GM23338 (cell line): ENCODE data around the gene TPI1. TPM values are rescaled to one million over a fixed set of nuclear protein-coding genes. Genes with fewer than 3 reads are reported as not detected.

Source experiments
- ATAC-seq: fragments of 200-7000 bp; cut with Tn5 transposase; 3 replicates; pipeline ENCODE4 v1.9.1; 2020
- DNase-seq: peaks from one replicate; pipeline ENCODE4 v3.0.0-alpha.2; 2015; ENCODE audit warnings: low spot score
- H2AFZ ChIP-seq: fragments of 200-600 bp; sonication (generic); 2 replicates; pipeline ENCODE4 v1.8.0; 2016; ENCODE audit warnings: antibody characterized with exemption, mild to moderate bottlenecking, moderate library complexity
- H3F3A ChIP-seq: fragments of 200-600 bp; sonication (generic); replicated peaks from 2 replicates; pipeline ENCODE4 v1.8.0; 2017; ENCODE audit warnings: antibody characterized with exemption, mixed run types, low read depth
- H3K27ac ChIP-seq: fragments of 200-600 bp; sonication (generic); 2 replicates; pipeline ENCODE4 v1.6.1; 2016; ENCODE audit warnings: low read depth
- H3K27me3 ChIP-seq: fragments of 200-600 bp; sonication (generic); 2 replicates; pipeline ENCODE4 v1.8.0; 2016; ENCODE audit warnings: mild to moderate bottlenecking, mixed run types, moderate library complexity; ENCODE audit not compliant: insufficient read depth
- H3K36me3 ChIP-seq: fragments of 200-600 bp; sonication (generic); 2 replicates; pipeline ENCODE4 v1.8.0; 2016; ENCODE audit warnings: mild to moderate bottlenecking; ENCODE audit not compliant: insufficient read depth
- H3K4me1 ChIP-seq: fragments of 200-600 bp; sonication (generic); 2 replicates; pipeline ENCODE4 v1.8.0; 2016; ENCODE audit warnings: mild to moderate bottlenecking, moderate library complexity; ENCODE audit not compliant: insufficient read depth
- H3K4me2 ChIP-seq: fragments of 200-600 bp; sonication (generic); 2 replicates; pipeline ENCODE4 v1.7.1; 2017; ENCODE audit warnings: mixed run types
- H3K4me3 ChIP-seq: fragments of 200-600 bp; sonication (generic); 2 replicates; pipeline ENCODE4 v1.6.1; 2016; ENCODE audit warnings: mixed run types
- H3K79me2 ChIP-seq: fragments of 200-600 bp; sonication (generic); replicated peaks from 2 replicates; pipeline ENCODE4 v1.8.0; 2017; ENCODE audit warnings: mild to moderate bottlenecking; ENCODE audit not compliant: insufficient read depth
- H3K9me2 ChIP-seq: fragments of 200-600 bp; sonication (generic); 2 replicates; pipeline ENCODE4 v1.8.0; 2017; ENCODE audit not compliant: insufficient read depth
- H4K20me1 ChIP-seq: fragments of 200-600 bp; sonication (generic); replicated peaks from 2 replicates; pipeline ENCODE4 v1.8.0; 2017; ENCODE audit warnings: mild to moderate bottlenecking; ENCODE audit not compliant: insufficient read depth
- H3K27ac Mint-ChIP-seq: 2 replicates; pipeline ENCODE4 v1.8.0; 2020; ENCODE audit warnings: inconsistent platforms, mild to moderate bottlenecking, moderate library complexity, mixed read lengths
- H3K27me3 Mint-ChIP-seq: 3 replicates; pipeline ENCODE4 v1.8.0; 2022; ENCODE audit warnings: low read depth, mild to moderate bottlenecking, moderate library complexity, mixed read lengths, inconsistent platforms; ENCODE audit not compliant: insufficient read depth, poor library complexity
- H3K36me3 Mint-ChIP-seq: 3 replicates; pipeline ENCODE4 v1.8.0; 2021; ENCODE audit warnings: low read depth, mild to moderate bottlenecking, inconsistent platforms, moderate library complexity, mixed read lengths
- H3K4me1 Mint-ChIP-seq: 3 replicates; pipeline ENCODE4 v1.8.0; 2020; ENCODE audit warnings: mild to moderate bottlenecking, inconsistent platforms, mixed read lengths
- H3K4me3 Mint-ChIP-seq: 3 replicates; pipeline ENCODE4 v1.8.0; 2021; ENCODE audit warnings: moderate library complexity, mild to moderate bottlenecking, inconsistent platforms, mixed read lengths
- H3K9me3 Mint-ChIP-seq: 3 replicates; pipeline ENCODE4 v1.8.0; 2020; ENCODE audit warnings: moderate library complexity, mild to moderate bottlenecking, inconsistent platforms, mixed read lengths
- EZH2 ChIP-seq: fragments of 200-600 bp; sonication (generic); IDR thresholded peaks from one replicate; pipeline ENCODE4 v1.8.0; 2017; ENCODE audit warnings: antibody characterized with exemption, mild to moderate bottlenecking, low read depth; ENCODE audit not compliant: unreplicated experiment
- EZH2phosphoT487 ChIP-seq: fragments of 200-600 bp; sonication (generic); IDR thresholded peaks from one replicate; pipeline ENCODE4 v1.8.1; 2018; ENCODE audit warnings: antibody characterized with exemption; ENCODE audit not compliant: unreplicated experiment
- JUNB ChIP-seq: IDR thresholded peaks from one replicate; pipeline ENCODE4 v1.6.1; 2016; ENCODE audit warnings: antibody characterized with exemption; ENCODE audit not compliant: unreplicated experiment
- POLR2AphosphoS5 ChIP-seq: IDR thresholded peaks from 2 replicates; pipeline ENCODE4 v1.6.1; 2016; ENCODE audit warnings: antibody characterized with exemption, low read depth
- ZNF331 ChIP-seq: fragments of 250-450 bp; sonication (Bioruptor Pico); IDR thresholded peaks from 2 replicates; pipeline ENCODE4 v1.5.0; 2020; ENCODE audit warnings: low read depth, mild to moderate bottlenecking, moderate library complexity
- polyA plus RNA-seq: library from polyadenylated mRNA; unstranded; fragments of >200 nt; fragmentation: Nextera tagmentation; extraction: Ambion mirVana; gene quantifications from 2 replicates; pipeline ENCODE4 v1.2.1, GENCODE V29; 2016
- total RNA-seq: library from RNA; depleted of rRNA; stranded (reverse); fragments of >200 nt; shearing (Covaris generic); gene quantifications from 2 replicates; pipeline ENCODE4 v1.2.3, GENCODE V29; 2014
- TF ChIP-seq, protein P1 (sequence below), 2 experiments: fragments of 200-600 bp in 1 of 2; sonication (generic) in 1 of 2; conservative IDR thresholded peaks; 2 replicates each; pipeline versions ENCODE4 v1.5.1 to v1.6.1; 2016 to 2017; ENCODE audit warnings: antibody characterized with exemption in 2 of 2, low read depth in 2 of 2, mild to moderate bottlenecking in 2 of 2, moderate library complexity in 1 of 2
- TF ChIP-seq, protein P2 (sequence below): fragments of 250-450 bp; sonication (Bioruptor Pico); IDR thresholded peaks from 2 replicates; pipeline ENCODE4 v1.5.0; 2020; ENCODE audit warnings: mild to moderate bottlenecking, moderate library complexity

Gene TPI1
- total and polyA plus RNA-seq, 2 experiments from 2014 or later = 737 to 822 TPM

DNA sequence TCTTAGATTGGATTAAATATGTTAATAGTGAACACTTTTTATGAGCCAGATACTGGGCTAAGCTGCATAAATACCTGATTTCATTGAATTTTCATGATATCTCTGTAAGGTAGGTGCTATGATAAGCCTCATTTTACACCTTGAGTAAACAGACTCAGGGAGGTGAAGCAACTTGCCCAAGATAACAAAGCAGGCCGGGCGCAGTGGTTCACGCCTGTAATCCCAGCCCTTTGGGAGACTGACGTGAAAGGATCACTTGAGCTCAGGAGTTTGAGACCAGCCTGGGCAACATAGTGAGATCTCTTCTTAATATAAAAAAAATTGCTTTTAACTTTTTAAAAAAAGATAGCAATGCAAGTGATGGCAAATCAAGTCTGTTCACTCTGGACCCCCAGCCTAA is 25.3 kb upstream of the TPI1 start:
- Histone ChIP-seq H3K79me2 (no peaks in the 10 kb centered on the region), H3K9me2 (no peaks in the 10 kb centered on the region), H3K27me3 (no peaks in the 10 kb centered on the region), H3K4me2 (no peak overlapping the region), H3K4me1 (peaks cover 5% of the 10 kb centered on the region; the same call in 1 of the 2 replicates), H3K27ac (no peak overlapping the region), H3F3A (peaks cover 2% of the 10 kb centered on the region; the same call in 1 of the 2 replicates), H2AFZ (no peak overlapping the region), H3K4me3 (no peak overlapping the region), H4K20me1 (no peaks in the 10 kb centered on the region), H3K36me3 (peaks cover 13% of the 10 kb centered on the region)
- ATAC-seq = no peak
- no peak for DNase-seq
- H3K36me3 Mint-ChIP-seq = peaks cover 65% of the 10 kb centered on the region
- peaks cover 30% of the 10 kb centered on the region for H3K27me3 Mint-ChIP-seq
- peaks cover 18% of the 10 kb centered on the region for H3K4me1 Mint-ChIP-seq
- TF ChIP-seq JUNB = no peak
- TF ChIP-seq EZH2 = no peak
- no peak for TF ChIP-seq EZH2phosphoT487
- no peak overlapping the region for H3K27ac Mint-ChIP-seq
- H3K4me3 Mint-ChIP-seq = no peak overlapping the region; the same call in 2 of the 3 replicates
- H3K9me3 Mint-ChIP-seq = no peaks in the 10 kb centered on the region

DNA sequence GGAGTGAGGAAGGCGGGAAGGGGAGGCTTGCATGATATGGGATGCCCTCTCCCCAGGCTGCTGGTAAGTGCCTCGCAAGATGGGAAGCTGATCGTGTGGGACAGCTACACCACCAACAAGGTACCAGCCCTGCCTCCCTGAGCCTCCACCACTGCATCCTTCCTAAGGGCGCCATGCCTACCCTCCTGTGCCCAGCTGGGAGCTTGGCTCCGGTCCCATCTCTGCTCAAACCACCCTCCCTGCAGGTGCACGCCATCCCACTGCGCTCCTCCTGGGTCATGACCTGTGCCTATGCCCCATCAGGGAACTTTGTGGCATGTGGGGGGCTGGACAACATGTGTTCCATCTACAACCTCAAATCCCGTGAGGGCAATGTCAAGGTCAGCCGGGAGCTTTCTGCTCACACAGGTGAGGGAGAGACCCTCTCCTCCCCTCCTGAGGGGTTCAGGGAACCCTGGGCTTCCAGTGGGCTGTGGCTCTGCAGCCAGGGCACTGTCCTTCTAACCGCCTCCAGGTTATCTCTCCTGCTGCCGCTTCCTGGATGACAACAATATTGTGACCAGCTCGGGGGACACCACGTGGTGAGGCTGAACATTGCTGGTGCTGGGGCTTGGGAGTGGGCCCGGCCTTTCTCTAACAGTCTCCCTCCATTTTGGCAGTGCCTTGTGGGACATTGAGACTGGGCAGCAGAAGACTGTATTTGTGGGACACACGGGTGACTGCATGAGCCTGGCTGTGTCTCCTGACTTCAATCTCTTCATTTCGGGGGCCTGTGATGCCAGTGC is 24.0 kb upstream of the TPI1 start:
- peaks cover 63% of the 10 kb centered on the region for H3K36me3 Mint-ChIP-seq
- no peaks in the 10 kb centered on the region; the same call in 1 of the 2 replicates for H4K20me1 ChIP-seq
- no peak overlapping the region for H3K4me2 ChIP-seq
- peak overlapping the region; percentile 44; the same call in 1 of the 2 replicates for H3K27ac Mint-ChIP-seq
- no peaks in the 10 kb centered on the region for H3K79me2 ChIP-seq
- H3F3A ChIP-seq = peaks cover 5% of the 10 kb centered on the region; the same call in 1 of the 2 replicates
- peak; percentile 72 for DNase-seq
- no peaks in the 10 kb centered on the region for H3K9me3 Mint-ChIP-seq
- no peak overlapping the region; the same call in 2 of the 3 replicates for H3K4me3 Mint-ChIP-seq
- peaks cover 20% of the 10 kb centered on the region for H3K36me3 ChIP-seq
- TF ChIP-seq, protein P1, sequence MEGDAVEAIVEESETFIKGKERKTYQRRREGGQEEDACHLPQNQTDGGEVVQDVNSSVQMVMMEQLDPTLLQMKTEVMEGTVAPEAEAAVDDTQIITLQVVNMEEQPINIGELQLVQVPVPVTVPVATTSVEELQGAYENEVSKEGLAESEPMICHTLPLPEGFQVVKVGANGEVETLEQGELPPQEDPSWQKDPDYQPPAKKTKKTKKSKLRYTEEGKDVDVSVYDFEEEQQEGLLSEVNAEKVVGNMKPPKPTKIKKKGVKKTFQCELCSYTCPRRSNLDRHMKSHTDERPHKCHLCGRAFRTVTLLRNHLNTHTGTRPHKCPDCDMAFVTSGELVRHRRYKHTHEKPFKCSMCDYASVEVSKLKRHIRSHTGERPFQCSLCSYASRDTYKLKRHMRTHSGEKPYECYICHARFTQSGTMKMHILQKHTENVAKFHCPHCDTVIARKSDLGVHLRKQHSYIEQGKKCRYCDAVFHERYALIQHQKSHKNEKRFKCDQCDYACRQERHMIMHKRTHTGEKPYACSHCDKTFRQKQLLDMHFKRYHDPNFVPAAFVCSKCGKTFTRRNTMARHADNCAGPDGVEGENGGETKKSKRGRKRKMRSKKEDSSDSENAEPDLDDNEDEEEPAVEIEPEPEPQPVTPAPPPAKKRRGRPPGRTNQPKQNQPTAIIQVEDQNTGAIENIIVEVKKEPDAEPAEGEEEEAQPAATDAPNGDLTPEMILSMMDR (conservative IDR thresholded peaks at IDR 0.05; ENCODE audit: low read depth in 2 of 2) = peak; percentile 15 to 50; a peak in 3 of 4 replicates
- TF ChIP-seq JUNB = no peak
- H3K4me3 ChIP-seq = no peak overlapping the region
- no peaks in the 10 kb centered on the region for H3K9me2 ChIP-seq
- H3K27me3 ChIP-seq = no peaks in the 10 kb centered on the region
- H3K27me3 Mint-ChIP-seq = peaks cover 29% of the 10 kb centered on the region
- H2AFZ ChIP-seq = no peak overlapping the region
- peak; percentile 62 for ATAC-seq
- H3K4me1 Mint-ChIP-seq = peaks cover 18% of the 10 kb centered on the region
- H3K4me1 ChIP-seq = peaks cover 5% of the 10 kb centered on the region; the same call in 1 of the 2 replicates
- no peak overlapping the region for H3K27ac ChIP-seq

DNA sequence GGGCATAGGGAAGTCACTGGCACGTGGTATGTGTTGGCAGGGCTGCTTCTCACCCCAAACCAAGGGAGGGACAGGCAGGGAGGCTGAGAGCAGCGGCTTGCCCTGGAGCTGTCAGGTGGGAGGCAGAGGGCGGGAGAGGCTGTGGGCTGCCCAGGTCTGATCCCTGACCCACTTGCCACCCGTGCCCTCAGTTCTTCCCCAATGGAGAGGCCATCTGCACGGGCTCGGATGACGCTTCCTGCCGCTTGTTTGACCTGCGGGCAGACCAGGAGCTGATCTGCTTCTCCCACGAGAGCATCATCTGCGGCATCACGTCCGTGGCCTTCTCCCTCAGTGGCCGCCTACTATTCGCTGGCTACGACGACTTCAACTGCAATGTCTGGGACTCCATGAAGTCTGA is 21.9 kb upstream of the TPI1 start:
- H3K9me2 ChIP-seq = no peaks in the 10 kb centered on the region
- ATAC-seq = no peak
- Mint-ChIP-seq H3K27me3 (peaks cover 24% of the 10 kb centered on the region), H3K4me1 (peaks cover 9% of the 10 kb centered on the region; the same call in 2 of the 3 replicates), H3K9me3 (no peaks in the 10 kb centered on the region), H3K27ac (no peak overlapping the region), H3K36me3 (peaks cover 71% of the 10 kb centered on the region), H3K4me3 (no peak overlapping the region)
- no peaks in the 10 kb centered on the region for H3K27me3 ChIP-seq
- H2AFZ ChIP-seq = no peak overlapping the region
- DNase-seq = no peak
- no peaks in the 10 kb centered on the region; the same call in 1 of the 2 replicates for H4K20me1 ChIP-seq
- peaks cover 10% of the 10 kb centered on the region for H3K79me2 ChIP-seq
- 0 out of 2 replicates have a peak, but pooled peaks cover 3% of the 10 kb centered on the region for H3F3A ChIP-seq
- no peak overlapping the region for H3K4me2 ChIP-seq
- peaks cover 28% of the 10 kb centered on the region for H3K36me3 ChIP-seq
- no peak overlapping the region for H3K4me3 ChIP-seq
- no peak overlapping the region for H3K27ac ChIP-seq
- peaks cover 4% of the 10 kb centered on the region; the same call in 1 of the 2 replicates for H3K4me1 ChIP-seq
- TF ChIP-seq ZNF331 (CRISPR knock-in tag) (no peak), POLR2AphosphoS5 (no peak)
- TF ChIP-seq, protein P2, sequence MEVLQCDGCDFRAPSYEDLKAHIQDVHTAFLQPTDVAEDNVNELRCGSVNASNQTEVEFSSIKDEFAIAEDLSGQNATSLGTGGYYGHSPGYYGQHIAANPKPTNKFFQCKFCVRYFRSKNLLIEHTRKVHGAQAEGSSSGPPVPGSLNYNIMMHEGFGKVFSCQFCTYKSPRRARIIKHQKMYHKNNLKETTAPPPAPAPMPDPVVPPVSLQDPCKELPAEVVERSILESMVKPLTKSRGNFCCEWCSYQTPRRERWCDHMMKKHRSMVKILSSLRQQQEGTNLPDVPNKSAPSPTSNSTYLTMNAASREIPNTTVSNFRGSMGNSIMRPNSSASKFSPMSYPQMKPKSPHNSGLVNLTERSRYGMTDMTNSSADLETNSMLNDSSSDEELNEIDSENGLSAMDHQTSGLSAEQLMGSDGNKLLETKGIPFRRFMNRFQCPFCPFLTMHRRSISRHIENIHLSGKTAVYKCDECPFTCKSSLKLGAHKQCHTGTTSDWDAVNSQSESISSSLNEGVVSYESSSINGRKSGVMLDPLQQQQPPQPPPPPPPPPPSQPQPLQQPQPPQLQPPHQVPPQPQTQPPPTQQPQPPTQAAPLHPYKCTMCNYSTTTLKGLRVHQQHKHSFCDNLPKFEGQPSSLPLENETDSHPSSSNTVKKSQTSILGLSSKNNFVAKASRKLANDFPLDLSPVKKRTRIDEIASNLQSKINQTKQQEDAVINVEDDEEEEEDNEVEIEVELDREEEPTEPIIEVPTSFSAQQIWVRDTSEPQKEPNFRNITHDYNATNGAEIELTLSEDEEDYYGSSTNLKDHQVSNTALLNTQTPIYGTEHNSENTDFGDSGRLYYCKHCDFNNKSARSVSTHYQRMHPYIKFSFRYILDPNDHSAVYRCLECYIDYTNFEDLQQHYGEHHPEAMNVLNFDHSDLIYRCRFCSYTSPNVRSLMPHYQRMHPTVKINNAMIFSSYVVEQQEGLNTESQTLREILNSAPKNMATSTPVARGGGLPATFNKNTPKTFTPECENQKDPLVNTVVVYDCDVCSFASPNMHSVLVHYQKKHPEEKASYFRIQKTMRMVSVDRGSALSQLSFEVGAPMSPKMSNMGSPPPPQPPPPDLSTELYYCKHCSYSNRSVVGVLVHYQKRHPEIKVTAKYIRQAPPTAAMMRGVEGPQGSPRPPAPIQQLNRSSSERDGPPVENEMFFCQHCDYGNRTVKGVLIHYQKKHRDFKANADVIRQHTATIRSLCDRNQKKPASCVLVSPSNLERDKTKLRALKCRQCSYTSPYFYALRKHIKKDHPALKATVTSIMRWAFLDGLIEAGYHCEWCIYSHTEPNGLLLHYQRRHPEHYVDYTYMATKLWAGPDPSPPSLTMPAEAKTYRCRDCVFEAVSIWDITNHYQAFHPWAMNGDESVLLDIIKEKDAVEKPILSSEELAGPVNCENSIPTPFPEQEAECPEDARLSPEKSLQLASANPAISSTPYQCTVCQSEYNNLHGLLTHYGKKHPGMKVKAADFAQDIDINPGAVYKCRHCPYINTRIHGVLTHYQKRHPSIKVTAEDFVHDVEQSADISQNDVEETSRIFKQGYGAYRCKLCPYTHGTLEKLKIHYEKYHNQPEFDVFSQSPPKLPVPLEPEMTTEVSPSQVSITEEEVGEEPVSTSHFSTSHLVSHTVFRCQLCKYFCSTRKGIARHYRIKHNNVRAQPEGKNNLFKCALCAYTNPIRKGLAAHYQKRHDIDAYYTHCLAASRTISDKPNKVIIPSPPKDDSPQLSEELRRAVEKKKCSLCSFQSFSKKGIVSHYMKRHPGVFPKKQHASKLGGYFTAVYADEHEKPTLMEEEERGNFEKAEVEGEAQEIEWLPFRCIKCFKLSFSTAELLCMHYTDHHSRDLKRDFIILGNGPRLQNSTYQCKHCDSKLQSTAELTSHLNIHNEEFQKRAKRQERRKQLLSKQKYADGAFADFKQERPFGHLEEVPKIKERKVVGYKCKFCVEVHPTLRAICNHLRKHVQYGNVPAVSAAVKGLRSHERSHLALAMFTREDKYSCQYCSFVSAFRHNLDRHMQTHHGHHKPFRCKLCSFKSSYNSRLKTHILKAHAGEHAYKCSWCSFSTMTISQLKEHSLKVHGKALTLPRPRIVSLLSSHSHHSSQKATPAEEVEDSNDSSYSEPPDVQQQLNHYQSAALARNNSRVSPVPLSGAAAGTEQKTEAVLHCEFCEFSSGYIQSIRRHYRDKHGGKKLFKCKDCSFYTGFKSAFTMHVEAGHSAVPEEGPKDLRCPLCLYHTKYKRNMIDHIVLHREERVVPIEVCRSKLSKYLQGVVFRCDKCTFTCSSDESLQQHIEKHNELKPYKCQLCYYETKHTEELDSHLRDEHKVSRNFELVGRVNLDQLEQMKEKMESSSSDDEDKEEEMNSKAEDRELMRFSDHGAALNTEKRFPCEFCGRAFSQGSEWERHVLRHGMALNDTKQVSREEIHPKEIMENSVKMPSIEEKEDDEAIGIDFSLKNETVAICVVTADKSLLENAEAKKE (CRISPR knock-in tag) = no peak
